C4-2B (cell line): ENCODE results near the gene CMC2.
A peak's percentile ranks its signal among the peaks of the same experiment; 100 is the strongest.

Experiments used
- H3K27ac ChIP-seq: fragments of 450-650 bp; 2 replicates; pipeline ENCODE4 v1.5.1; 2017
- CTCF ChIP-seq: fragments of 450-650 bp; conservative IDR thresholded peaks from 2 replicates; pipeline ENCODE4 v1.5.1; 2017; ENCODE audit warnings: mild to moderate bottlenecking
- ZFX ChIP-seq: fragments of 450-650 bp; IDR thresholded peaks from 2 replicates; pipeline ENCODE4 v1.6.1; 2017

CMC2 gene

GRCh38 chr16:80997964-80998620 lies 8.6 kb downstream of the CMC2 start:
- TF ChIP-seq CTCF (no peak), ZFX (no peak)
- no peak overlapping the region for H3K27ac ChIP-seq

- H3K27ac ChIP-seq, result no peak overlapping the region
- TF ChIP-seq CTCF, result no peak
- TF ChIP-seq ZFX, result no peak
Measured at GRCh38 chr16:80997139-80997798, 9.4 kb downstream of the CMC2 start.

DNA sequence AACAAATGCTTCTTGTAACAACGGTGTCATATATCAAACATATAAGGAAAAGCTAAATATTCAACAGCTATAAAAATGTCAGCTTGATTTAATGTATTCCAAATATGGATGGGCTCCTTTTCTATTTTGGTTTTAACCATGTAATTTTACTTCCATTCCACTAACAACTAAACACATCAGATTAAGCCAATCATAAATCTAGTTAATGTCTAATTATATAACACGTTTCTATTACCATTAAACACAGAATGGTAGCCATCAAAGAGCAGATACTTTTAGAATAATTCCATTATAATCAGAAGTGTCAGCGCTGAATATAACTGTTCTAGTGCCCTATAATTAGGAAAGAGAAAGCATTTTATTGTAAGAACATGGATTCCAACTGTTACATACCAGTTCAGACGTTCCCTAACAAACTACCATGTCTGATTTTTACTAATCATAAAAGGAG lies 10.0 kb downstream of the CMC2 start:
- TF ChIP-seq ZFX (no peak), CTCF (no peak)
- H3K27ac ChIP-seq, result no peak overlapping the region

DNA sequence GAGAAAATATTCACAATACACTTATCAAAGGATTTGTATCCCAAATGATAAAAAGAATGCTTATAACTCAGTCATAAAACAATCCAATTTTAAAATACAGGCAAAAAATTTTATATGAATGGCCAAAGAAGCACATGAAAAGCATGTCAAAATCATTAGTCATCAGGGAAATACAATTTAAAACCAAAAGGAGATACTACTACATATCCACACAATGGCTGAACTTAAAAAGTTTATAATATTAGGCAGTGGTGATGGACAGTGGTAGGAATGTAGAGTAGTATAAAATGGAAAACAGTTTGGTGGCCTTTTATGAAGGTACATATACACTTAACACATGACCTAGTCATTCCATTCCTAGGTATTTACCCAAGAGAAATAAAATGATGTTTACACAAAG lies 12.2 kb downstream of the CMC2 start:
- H3K27ac ChIP-seq, result peak overlapping the region; percentile 74
- no peak for TF ChIP-seq CTCF
- no peak for TF ChIP-seq ZFX

DNA sequence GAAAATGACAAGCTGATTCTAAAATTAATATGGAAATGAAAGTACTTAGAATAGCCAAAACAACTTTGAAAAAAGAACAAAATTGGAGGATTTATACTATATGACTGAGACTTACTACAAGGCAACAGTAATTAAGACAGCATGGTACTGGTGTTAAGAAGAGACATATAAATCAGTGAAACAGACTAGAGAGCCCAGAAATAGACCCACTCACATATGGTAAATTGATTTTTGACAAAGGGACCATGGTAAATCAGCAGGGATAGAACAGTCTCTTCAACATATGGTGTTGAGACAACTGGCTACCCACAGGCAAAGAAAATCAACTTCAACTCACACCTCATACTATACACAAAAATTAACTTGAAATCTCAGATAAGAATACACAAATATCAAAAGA lies 12.9 kb downstream of the CMC2 start:
- H3K27ac ChIP-seq, result no peak overlapping the region
- TF ChIP-seq ZFX, result no peak
- no peak for TF ChIP-seq CTCF

- peak overlapping the region; percentile 70; the same call in 1 of the 2 replicates for H3K27ac ChIP-seq
- TF ChIP-seq CTCF (no peak), ZFX (no peak)
Measured at GRCh38 chr16:80993307-80993706, 13.4 kb downstream of the CMC2 start.

DNA sequence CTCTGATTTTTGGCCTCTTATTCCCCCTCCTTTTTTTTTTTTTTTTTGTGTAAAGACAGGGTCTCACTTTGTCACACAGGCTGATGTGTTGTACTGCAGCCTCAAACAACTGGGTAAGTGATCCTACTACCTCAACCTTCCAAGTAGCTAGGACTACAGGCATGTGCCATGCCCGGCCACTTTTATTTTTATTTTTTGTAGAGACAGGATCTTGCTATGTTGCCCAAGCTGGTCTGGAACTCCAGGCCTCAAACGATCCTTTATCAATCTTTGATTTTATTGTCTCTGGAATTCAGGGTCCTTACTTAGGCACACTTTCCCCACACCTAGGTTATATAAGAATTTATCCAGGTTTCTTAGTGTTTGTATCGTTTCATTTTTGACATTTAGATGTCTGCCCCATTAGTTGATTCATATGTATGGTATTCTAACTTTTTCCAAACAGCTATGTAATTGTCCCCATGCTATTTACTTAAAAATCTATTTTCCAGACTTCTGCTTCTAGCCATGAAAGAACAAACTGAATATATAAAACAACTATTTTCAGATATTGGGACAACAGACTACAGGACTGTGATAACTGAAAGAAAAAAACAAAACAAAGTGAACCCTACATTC lies 13.9 kb downstream of the CMC2 start:
- TF ChIP-seq CTCF, result no peak
- no peak for TF ChIP-seq ZFX
- peak overlapping the region; percentile 70; the same call in 1 of the 2 replicates for H3K27ac ChIP-seq
